Activated T-cell treated with anti-CD3 and anti-CD28 coated beads, Interleukin-2, amount 50 U/mL, for 72 hours (primary cell): Measurements from ENCODE around the gene ZNF415. TPM values are rescaled to one million over a fixed set of nuclear protein-coding genes. Genes with fewer than 3 reads are reported as not detected.
A peak's percentile ranks its signal among the peaks of the same experiment; 100 is the strongest.

Experiments
- ATAC-seq, 2 donors: fragments of 150-1000 bp; cut with Tn5 transposase; replicated peaks in 1 of 2; 2 replicates each; pipeline ENCODE4 v1.10.0; 2021; ENCODE audit warnings: moderate library complexity in 2 of 2, mild to moderate bottlenecking in 1 of 2
- DNase-seq, 2 donors: peaks; one replicate each; pipeline ENCODE4 v3.0.0; 2021 to 2022; ENCODE audit warnings: mixed read lengths in 1 of 2
- H3K27ac Mint-ChIP-seq: one replicate; pipeline ENCODE4 v1.8.0; 2022; ENCODE audit warnings: mild to moderate bottlenecking, moderate library complexity, mixed read lengths
- H3K27me3 Mint-ChIP-seq: one replicate; pipeline ENCODE4 v1.8.0; 2022; ENCODE audit warnings: low read depth, mixed read lengths
- H3K36me3 Mint-ChIP-seq, 2 donors: one replicate each; pipeline ENCODE4 v1.8.0; 2022; ENCODE audit warnings: mixed read lengths in 2 of 2, mild to moderate bottlenecking in 1 of 2; ENCODE audit not compliant: insufficient read depth in 2 of 2
- H3K4me1 Mint-ChIP-seq: one replicate; pipeline ENCODE4 v1.8.0; 2022; ENCODE audit warnings: low read depth, mixed read lengths
- H3K4me3 Mint-ChIP-seq, 2 donors: one replicate each; pipeline ENCODE4 v1.8.0; 2022; ENCODE audit warnings: mild to moderate bottlenecking in 2 of 2, mixed read lengths in 2 of 2, moderate library complexity in 2 of 2
- H3K9me3 Mint-ChIP-seq, 2 donors: one replicate each; pipeline ENCODE4 v1.8.0; 2022; ENCODE audit warnings: mixed read lengths in 2 of 2
- total RNA-seq, 2 donors: library from RNA; stranded (reverse); gene quantifications; one replicate each; pipeline ENCODE4 v1.2.3, GENCODE V29; 2022

The ZNF415 gene
- total RNA-seq, 2 donors from 2014 or later = 3.4 to 5.2 TPM

GRCh38 chr19:53068834-53069233 is 63.9 kb downstream of the ZNF415 start:
- Mint-ChIP-seq H3K4me1 (no peaks in the 10 kb centered on the region), H3K9me3 (peaks cover 28 to 39% of the 10 kb centered on the region in 2 donors), H3K27me3 (no peaks in the 10 kb centered on the region), H3K4me3 (no peak overlapping the region), H3K36me3 (peaks cover 45 to 72% of the 10 kb centered on the region in 2 donors), H3K27ac (peak overlapping the region; percentile 57)
- ATAC-seq (no peak), DNase-seq (no peak)

- no peak for DNase-seq
- Mint-ChIP-seq H3K4me1 (no peaks in the 10 kb centered on the region), H3K9me3 (peaks cover 28 to 38% of the 10 kb centered on the region in 2 donors), H3K27ac (no peak overlapping the region), H3K36me3 (peaks cover 42 to 70% of the 10 kb centered on the region in 2 donors), H3K27me3 (no peaks in the 10 kb centered on the region), H3K4me3 (no peak overlapping the region)
- no peak for ATAC-seq
These were observed 64.5 kb downstream of the ZNF415 start for GRCh38 chr19:53068199-53068598.

- DNase-seq = peak; percentile 15 to 16
- peak in 1 of 2 donors; percentile 39 for ATAC-seq
- Mint-ChIP-seq H3K36me3 (peaks cover 26 to 28% of the 10 kb centered on the region in 2 donors), H3K9me3 (peaks cover 10 to 32% of the 10 kb centered on the region in 2 donors), H3K27me3 (peaks cover 7% of the 10 kb centered on the region), H3K4me3 (peak overlapping the region in 1 of 2 donors; percentile 44), H3K4me1 (no peaks in the 10 kb centered on the region), H3K27ac (no peak overlapping the region)
These were observed 74.7 kb downstream of the ZNF415 start for GRCh38 chr19:53057904-53058580.

Other genes starting within 250 kb of the ZNF415 start
- 10 to 100 TPM in 1 of 2 donors, 1 to 10 TPM in 1; 9.9 to 13.0 TPM for gene ZNF320, start 235.3 kb downstream of the ZNF415 start, total RNA-seq
- gene ZNF888, start 209.5 kb downstream of the ZNF415 start, total RNA-seq = 1 to 10 TPM; 5.9 to 8.0 TPM
- 10 to 100 TPM; 12.0 to 16.2 TPM for gene ZNF816, start 170.0 kb downstream of the ZNF415 start, total RNA-seq
- gene ERVV-1, start 119.0 kb downstream of the ZNF415 start, total RNA-seq = not detected
- not detected for gene ERVV-2, start 88.2 kb downstream of the ZNF415 start, total RNA-seq
- 10 to 100 TPM; 25.2 to 30.4 TPM for gene ZNF160, start 29.5 kb downstream of the ZNF415 start, total RNA-seq
- gene ZNF347, start 26.1 kb upstream of the ZNF415 start, total RNA-seq = 1 to 10 TPM; 4.7 to 6.5 TPM
- gene ZNF665, start 60.4 kb upstream of the ZNF415 start, total RNA-seq = 1 to 10 TPM; 5.6 to 6.5 TPM
- gene ZNF677, start 122.0 kb upstream of the ZNF415 start, total RNA-seq = 10 to 100 TPM in 1 of 2 donors, 1 to 10 TPM in 1; 9.0 to 10.5 TPM
- gene VN1R2, start 125.4 kb upstream of the ZNF415 start, total RNA-seq = not detected
- gene VN1R4, start 134.8 kb upstream of the ZNF415 start, total RNA-seq = not detected
- 1 to 10 TPM; 5.4 to 6.0 TPM for gene ZNF845, start 200.8 kb upstream of the ZNF415 start, total RNA-seq
- 10 to 100 TPM; 20.7 to 27.0 TPM for gene ZNF525, start 232.8 kb upstream of the ZNF415 start, total RNA-seq